NCI-H510A treated with DMSO at 0.1 percent for 48 hours (cell line): ENCODE measurements around the gene GAPDH.
"Not testable (repeated sequence)": the region's sequence is repeated elsewhere in the genome, so short reads cannot be mapped to it uniquely, and the experiment has no call there.

Experiments used
- DNase-seq: peaks from one replicate; lab custom pipeline; 2025; lab: John Stamatoyannopoulos, UW

Gene GAPDH

GRCh38 chr12:6563448-6564050 lies 29.2 kb downstream of the GAPDH start:
- no peak for DNase-seq

DNA sequence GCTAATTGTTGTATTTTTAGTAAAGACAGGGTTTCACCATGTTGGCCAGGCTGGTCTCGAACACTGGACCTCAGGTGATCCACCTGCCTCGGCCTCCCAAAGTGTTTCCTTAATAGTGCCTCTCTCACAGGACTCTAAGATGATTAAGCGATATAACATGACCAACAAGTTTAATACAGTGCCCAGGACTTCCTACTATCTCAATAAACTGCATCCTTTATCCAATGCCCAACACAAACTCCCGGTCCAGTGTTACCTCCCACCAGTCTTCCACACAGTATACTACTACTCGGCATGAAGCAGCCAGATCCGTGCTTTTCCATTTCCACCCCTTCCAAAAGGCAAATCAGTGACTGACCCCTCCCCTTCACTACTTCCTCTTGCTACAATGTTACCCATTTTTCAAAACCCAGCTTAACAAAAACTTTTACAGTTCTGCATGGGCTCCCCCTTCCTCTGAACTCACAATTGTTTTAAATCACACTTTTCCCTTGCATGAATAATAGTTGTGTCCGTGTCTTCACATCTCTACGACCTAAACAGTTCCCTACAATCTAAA lies 32.9 kb downstream of the GAPDH start:
- no peak for DNase-seq

DNA sequence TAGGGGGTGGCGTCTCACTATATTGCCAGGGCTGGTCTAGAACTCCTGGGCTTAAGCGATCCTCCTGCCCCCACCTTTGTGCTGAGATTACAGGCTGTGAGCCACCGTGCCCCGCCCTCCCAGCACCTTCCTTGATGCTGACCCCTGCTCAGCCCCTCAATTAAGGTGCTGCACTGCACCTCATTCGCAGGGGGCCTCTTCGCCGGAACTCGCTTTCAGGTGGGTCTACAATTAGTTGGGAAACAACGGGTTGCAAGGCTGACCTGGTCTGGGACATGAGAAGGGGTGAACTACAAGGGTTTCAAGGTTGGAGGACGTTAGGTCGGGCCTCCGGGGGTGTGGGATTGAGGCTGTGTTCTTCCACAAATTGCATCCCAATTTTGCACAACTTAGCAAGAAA lies 35.0 kb downstream of the GAPDH start:
- no peak for DNase-seq

- no peak for DNase-seq
Measured at GRCh38 chr12:6569786-6570185, 35.5 kb downstream of the GAPDH start.

- DNase-seq = peak; percentile 10
Measured at GRCh38 chr12:6570264-6570887, 36.1 kb downstream of the GAPDH start.

DNA sequence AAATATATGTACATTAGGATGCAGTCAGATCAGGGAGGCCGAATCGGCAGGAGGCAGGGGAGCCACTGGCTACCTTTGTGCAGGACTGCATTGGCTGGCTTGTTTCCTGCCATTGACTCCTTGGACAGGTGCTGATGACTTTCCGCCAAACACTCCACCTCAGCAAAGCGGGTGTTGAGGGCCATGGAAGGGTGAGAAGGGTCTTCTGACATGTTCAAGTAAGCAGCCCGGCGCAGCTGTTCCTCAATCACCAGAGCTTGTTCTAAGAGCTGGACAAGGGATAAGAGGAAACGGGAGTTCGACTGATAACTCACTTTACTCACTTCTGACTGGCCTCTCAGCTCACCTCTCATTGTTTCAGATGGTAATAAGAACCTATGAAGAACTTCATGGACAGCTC lies 38.7 kb downstream of the GAPDH start:
- no peak for DNase-seq

DNA sequence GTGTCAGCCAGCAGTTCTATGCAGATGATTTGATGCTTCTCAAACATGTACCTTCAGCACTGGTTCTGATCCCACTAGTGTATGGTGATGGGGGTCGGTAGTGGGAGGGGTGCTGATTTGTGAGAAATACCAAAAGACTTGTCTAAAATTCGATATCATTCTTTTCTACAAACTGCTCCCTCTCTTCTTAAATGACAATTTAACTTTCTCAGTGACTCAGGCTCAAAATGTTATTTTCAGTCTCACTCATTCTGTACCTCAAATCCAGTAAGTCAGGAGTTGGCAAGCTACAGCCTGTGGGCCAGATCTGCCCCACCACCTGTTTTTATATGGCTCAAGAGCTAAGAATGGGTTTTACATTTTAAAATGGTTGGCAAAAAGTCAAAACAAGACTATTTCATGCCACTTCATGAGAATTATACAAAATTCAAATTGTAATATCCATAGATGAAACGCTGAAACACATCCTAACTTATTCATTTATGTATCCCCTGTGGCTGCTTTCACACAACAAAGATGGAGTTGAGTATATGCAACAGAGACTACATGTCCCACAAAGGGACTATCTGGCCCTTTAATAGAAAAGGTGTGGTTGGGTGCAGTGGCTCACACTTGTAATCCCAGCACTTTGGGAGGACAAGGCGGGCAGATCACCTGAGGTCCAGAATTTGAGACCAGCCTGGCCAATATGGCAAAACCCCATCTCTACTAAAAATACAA lies 40.4 kb downstream of the GAPDH start:
- DNase-seq = no peak

- DNase-seq = no peak
Measured at GRCh38 chr12:6575648-6576047, 41.3 kb downstream of the GAPDH start.

DNA sequence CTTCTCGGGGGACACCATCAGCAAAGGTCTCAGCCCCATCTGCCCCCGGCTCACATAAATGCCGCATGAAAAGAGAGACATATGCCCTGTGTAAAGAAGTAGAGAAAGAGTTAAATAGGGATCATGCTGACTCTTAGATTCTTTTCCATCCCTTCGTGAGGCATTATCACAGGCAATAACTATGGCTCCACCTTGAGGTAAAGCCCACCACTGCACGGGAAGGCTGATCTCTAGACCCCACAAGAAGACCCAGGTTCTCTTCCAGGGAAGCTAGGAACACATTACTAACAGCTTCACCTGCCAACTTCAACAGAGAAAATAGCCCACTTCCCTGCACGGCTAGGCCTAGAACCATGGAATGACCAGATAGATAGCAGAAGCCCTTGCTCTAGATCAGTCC lies 47.9 kb downstream of the GAPDH start:
- no peak for DNase-seq

- DNase-seq = no peak
Measured at GRCh38 chr12:6582959-6583358, 48.6 kb downstream of the GAPDH start.

- DNase-seq = no peak
Measured at GRCh38 chr12:6584293-6584692, 50.0 kb downstream of the GAPDH start.

- not testable (repeated sequence) for DNase-seq
Measured at GRCh38 chr12:6586569-6586968, 52.3 kb downstream of the GAPDH start.
